Measurements from ENCODE around the gene GRK5.

- TF ChIP-seq CTCF (IDR thresholded peaks at IDR 0.05), result no peak
- no peak for TF ChIP-seq POLR2AphosphoS5 (IDR thresholded peaks at IDR 0.05; ENCODE audit: low read depth, low read length)
- TF ChIP-seq REST (IDR thresholded peaks at IDR 0.05; ENCODE audit: insufficient read depth in 1 of 2, low read depth in 2 of 2, low read length in 1 of 2), result no peak
These were observed 33.7 kb downstream of the GRK5 start for GRCh38 chr10:119241066-119241465.

Data from Panc1 (cell line).